Vagina (tissue), 2 donors: ENCODE measurements around the gene KCTD13. TPM values are rescaled to one million over a fixed set of nuclear protein-coding genes. Genes with fewer than 3 reads are reported as not detected.

Experiments used
- DNase-seq, 2 donors: peaks; one replicate each; pipeline ENCODE4 v3.0.0-alpha.2; 2017; ENCODE audit errors: extremely low spot score in 2 of 2
- H3K27ac ChIP-seq: fragments of 200-600 bp; sonication (generic); one replicate; pipeline ENCODE4 v1.5.1; 2019
- H3K27me3 ChIP-seq: fragments of 200-600 bp; sonication (generic); one replicate; pipeline ENCODE4 v1.5.1; 2019
- H3K36me3 ChIP-seq, 2 donors: fragments of 200-600 bp; sonication (generic); one replicate each; pipeline ENCODE4 v1.5.1; 2017 to 2019
- H3K4me1 ChIP-seq: fragments of 200-600 bp; sonication (generic); one replicate; pipeline ENCODE4 v1.5.1; 2019
- H3K4me3 ChIP-seq, 2 donors: fragments of 200-600 bp; sonication (generic); 1 replicate in 1 of 2; 2 replicates in 1 of 2; pipeline ENCODE4 v1.5.1; 2016 to 2019
- H3K9me3 ChIP-seq: fragments of 200-600 bp; sonication (generic); one replicate; pipeline ENCODE4 v1.5.1; 2019
- POLR2A ChIP-seq, 2 donors: fragments of 450-650 bp; IDR thresholded peaks; one replicate each; pipeline ENCODE4 v1.6.1; 2017; ENCODE audit warnings: antibody characterized with exemption in 2 of 2, mild to moderate bottlenecking in 2 of 2, moderate library complexity in 2 of 2
- POLR2AphosphoS5 ChIP-seq, 2 donors: sonication (generic); formaldehyde crosslinking; IDR thresholded peaks; one replicate each; pipeline ENCODE4 v1.9.0; 2017; ENCODE audit warnings: antibody characterized with exemption in 2 of 2, mild to moderate bottlenecking in 2 of 2, low read depth in 1 of 2; ENCODE audit not compliant: insufficient read depth in 1 of 2
- intact Hi-C: fragments of 100-400 bp; cut with DNase I; formaldehyde crosslinking; loops from one replicate; pipeline ENCODE4 v1.15.1; 2023
- total RNA-seq: library from RNA; depleted of rRNA; stranded (reverse); fragments of >200 nt; gene quantifications from one replicate; pipeline ENCODE4 v1.2.3, GENCODE V29; 2016
- TF ChIP-seq, protein P1 (sequence below), 3 experiments: fragments of 450-650 bp in 2 of 3; fragments of 200-600 bp in 1 of 3; sonication (generic) in 1 of 3; IDR thresholded peaks; one replicate each; pipeline ENCODE4 v1.5.1; 2017 to 2019; ENCODE audit warnings: antibody characterized with exemption in 3 of 3, mild to moderate bottlenecking in 2 of 3, moderate library complexity in 2 of 3

Gene KCTD13
- total RNA-seq, 1 donor from 2014 or later = 20.4 TPM

- intact Hi-C loops = no loop called here
- H3K9me3 ChIP-seq = no peaks in the 10 kb centered on the region
- H3K27me3 ChIP-seq = no peaks in the 10 kb centered on the region
- TF ChIP-seq POLR2A (IDR thresholded peaks at IDR 0.05) (no peak), POLR2AphosphoS5 (IDR thresholded peaks at IDR 0.05; ENCODE audit: insufficient read depth in 1 of 2, low read depth in 1 of 2) (no peak)
- TF ChIP-seq, protein P1, sequence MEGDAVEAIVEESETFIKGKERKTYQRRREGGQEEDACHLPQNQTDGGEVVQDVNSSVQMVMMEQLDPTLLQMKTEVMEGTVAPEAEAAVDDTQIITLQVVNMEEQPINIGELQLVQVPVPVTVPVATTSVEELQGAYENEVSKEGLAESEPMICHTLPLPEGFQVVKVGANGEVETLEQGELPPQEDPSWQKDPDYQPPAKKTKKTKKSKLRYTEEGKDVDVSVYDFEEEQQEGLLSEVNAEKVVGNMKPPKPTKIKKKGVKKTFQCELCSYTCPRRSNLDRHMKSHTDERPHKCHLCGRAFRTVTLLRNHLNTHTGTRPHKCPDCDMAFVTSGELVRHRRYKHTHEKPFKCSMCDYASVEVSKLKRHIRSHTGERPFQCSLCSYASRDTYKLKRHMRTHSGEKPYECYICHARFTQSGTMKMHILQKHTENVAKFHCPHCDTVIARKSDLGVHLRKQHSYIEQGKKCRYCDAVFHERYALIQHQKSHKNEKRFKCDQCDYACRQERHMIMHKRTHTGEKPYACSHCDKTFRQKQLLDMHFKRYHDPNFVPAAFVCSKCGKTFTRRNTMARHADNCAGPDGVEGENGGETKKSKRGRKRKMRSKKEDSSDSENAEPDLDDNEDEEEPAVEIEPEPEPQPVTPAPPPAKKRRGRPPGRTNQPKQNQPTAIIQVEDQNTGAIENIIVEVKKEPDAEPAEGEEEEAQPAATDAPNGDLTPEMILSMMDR (IDR thresholded peaks at IDR 0.05) = peak in 1 of 3 experiments; percentile 11
- peak overlapping the region; percentile 91 for H3K27ac ChIP-seq
- no peak for DNase-seq
- H3K4me1 ChIP-seq = peaks cover 25% of the 10 kb centered on the region
- peaks cover 0 to 25% of the 10 kb centered on the region in 2 donors for H3K36me3 ChIP-seq
- peak overlapping the region; percentile 84 to 100 for H3K4me3 ChIP-seq
Measured at GRCh38 chr16:29863669-29863984, 62.4 kb downstream of the KCTD13 start.

GRCh38 chr16:29862884-29863668 is 63.0 kb downstream of the KCTD13 start, which contains the start of gene CDIPT:
CDIPT (minus strand) TSS chr16:29863226; CDS start chr16:29862857, 369 bp downstream.
- H3K27me3 ChIP-seq = no peaks in the 10 kb centered on the region
- peaks cover 0 to 28% of the 10 kb centered on the region in 2 donors for H3K36me3 ChIP-seq
- H3K4me1 ChIP-seq = peaks cover 25% of the 10 kb centered on the region
- peak within 1 kb of the TSS; percentile 91 for H3K27ac ChIP-seq
- intact Hi-C loops = no loop called here
- peak; percentile 81 to 99 for TF ChIP-seq POLR2AphosphoS5 (IDR thresholded peaks at IDR 0.05; ENCODE audit: insufficient read depth in 1 of 2, low read depth in 1 of 2)
- TF ChIP-seq, protein P1 (IDR thresholded peaks at IDR 0.05) = peak; percentile 3 to 87 (median 59)
- TF ChIP-seq POLR2A (IDR thresholded peaks at IDR 0.05) = peak in 1 of 2 donors; percentile 11
- H3K4me3 ChIP-seq = peak within 1 kb of the TSS; percentile 84 to 100
- H3K9me3 ChIP-seq = no peaks in the 10 kb centered on the region
- DNase-seq = peak in 1 of 2 donors; percentile 95

- Histone ChIP-seq H3K9me3 (no peaks in the 10 kb centered on the region), H3K4me3 (peak overlapping the region; percentile 84 to 100), H3K4me1 (peaks cover 25% of the 10 kb centered on the region), H3K27ac (peak overlapping the region; percentile 91), H3K36me3 (peaks cover 0 to 28% of the 10 kb centered on the region in 2 donors), H3K27me3 (no peaks in the 10 kb centered on the region)
- TF ChIP-seq POLR2A (IDR thresholded peaks at IDR 0.05) (no peak), POLR2AphosphoS5 (IDR thresholded peaks at IDR 0.05; ENCODE audit: insufficient read depth in 1 of 2, low read depth in 1 of 2) (no peak)
- TF ChIP-seq, protein P1 (IDR thresholded peaks at IDR 0.05) = no peak
- DNase-seq = no peak
- intact Hi-C loops = no loop called here
Measured at GRCh38 chr16:29862383-29862883, 63.6 kb downstream of the KCTD13 start.

DNA sequence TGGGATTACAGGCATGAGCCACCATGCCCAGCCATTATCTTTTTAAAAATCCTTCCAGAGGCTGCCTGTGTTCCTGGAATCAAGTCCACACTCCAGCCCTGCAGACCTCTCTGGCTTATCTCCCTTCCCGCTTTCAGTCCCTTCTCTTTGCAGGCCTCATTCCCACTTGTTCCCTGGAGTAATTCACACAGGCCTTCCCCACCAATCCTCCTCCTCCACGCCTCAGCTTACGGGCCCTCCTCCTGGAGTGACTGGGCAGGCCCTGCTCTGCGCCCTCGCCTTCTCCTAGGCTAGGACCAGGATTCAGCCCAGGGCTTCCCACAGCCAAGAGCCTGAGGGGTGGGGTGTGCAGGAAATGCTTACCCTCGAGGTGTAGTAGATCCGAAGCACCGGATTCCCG is 65.8 kb downstream of the KCTD13 start:
- Histone ChIP-seq H3K9me3 (no peaks in the 10 kb centered on the region), H3K4me3 (no peak overlapping the region), H3K27ac (no peak overlapping the region), H3K4me1 (peaks cover 32% of the 10 kb centered on the region), H3K27me3 (no peaks in the 10 kb centered on the region), H3K36me3 (peaks cover 0 to 28% of the 10 kb centered on the region in 2 donors)
- DNase-seq = no peak
- intact Hi-C loops = no loop called here
- TF ChIP-seq POLR2A (IDR thresholded peaks at IDR 0.05) (no peak), POLR2AphosphoS5 (IDR thresholded peaks at IDR 0.05; ENCODE audit: insufficient read depth in 1 of 2, low read depth in 1 of 2) (no peak)
- TF ChIP-seq, protein P1 (IDR thresholded peaks at IDR 0.05) = no peak

DNA sequence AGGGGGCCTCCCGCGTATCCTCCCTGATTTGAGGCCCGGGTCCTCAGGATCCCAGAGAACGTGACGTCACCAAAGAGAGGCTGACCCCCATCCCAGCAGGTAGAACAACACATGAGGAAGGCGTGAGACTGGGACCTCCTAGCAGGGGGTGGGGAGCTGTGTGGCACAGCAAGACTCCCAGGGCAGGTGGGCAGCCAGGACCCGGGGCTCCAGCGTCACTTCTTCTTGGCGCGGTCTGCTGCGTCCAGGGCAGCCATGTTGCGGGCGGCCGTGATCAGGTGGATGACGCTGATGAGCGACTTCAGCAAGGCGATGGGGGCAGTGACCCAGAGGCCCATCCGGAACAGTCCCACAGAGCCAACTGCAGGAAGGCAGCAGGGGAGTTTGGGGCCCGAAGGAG is 67.1 kb downstream of the KCTD13 start:
- H3K27me3 ChIP-seq = no peaks in the 10 kb centered on the region
- no peak overlapping the region for H3K4me3 ChIP-seq
- intact Hi-C loops = loop anchor here (10.0 kb wide), 1 partner anchor 96 kb away; no protein-coding TSS in a partner anchor
- H3K36me3 ChIP-seq = peaks cover 0 to 28% of the 10 kb centered on the region in 2 donors
- H3K9me3 ChIP-seq = no peaks in the 10 kb centered on the region
- peaks cover 31% of the 10 kb centered on the region for H3K4me1 ChIP-seq
- no peak overlapping the region for H3K27ac ChIP-seq
- TF ChIP-seq POLR2A (IDR thresholded peaks at IDR 0.05) (no peak), POLR2AphosphoS5 (IDR thresholded peaks at IDR 0.05; ENCODE audit: insufficient read depth in 1 of 2, low read depth in 1 of 2) (no peak)
- TF ChIP-seq, protein P1 (IDR thresholded peaks at IDR 0.05) = no peak
- no peak for DNase-seq
